ENCODE data around the gene RNF130. TPM values are rescaled to one million over a fixed set of nuclear protein-coding genes. Genes with fewer than 3 reads are reported as not detected.
"Not testable (repeated sequence)": the region's sequence is repeated elsewhere in the genome, so short reads cannot be mapped to it uniquely, and the experiment has no call there.

RNF130 gene
- total RNA-seq, 4 donors from 2014 or later, result 24.4 to 63.3 (median 36.2) TPM

DNA sequence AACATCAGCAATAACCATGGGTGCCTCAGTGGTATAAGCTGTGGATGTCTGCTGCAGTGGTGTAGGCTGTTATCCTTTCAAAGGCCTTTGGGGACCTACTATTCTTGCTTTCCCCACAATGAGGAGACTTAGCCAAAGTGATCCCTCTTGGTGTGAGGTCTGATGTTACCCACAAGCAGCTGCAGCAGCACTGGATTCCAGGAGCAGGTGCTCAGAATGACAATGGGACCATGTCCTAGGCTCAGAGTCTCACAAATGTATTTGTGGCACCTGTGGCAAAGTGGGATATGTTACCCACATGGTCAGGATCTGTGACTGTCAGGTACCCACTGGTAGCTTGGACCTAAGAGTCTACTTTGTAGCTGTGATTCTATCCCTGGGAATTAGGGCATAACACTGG lies 70.4 kb downstream of the RNF130 start:
- TF ChIP-seq, protein P1, sequence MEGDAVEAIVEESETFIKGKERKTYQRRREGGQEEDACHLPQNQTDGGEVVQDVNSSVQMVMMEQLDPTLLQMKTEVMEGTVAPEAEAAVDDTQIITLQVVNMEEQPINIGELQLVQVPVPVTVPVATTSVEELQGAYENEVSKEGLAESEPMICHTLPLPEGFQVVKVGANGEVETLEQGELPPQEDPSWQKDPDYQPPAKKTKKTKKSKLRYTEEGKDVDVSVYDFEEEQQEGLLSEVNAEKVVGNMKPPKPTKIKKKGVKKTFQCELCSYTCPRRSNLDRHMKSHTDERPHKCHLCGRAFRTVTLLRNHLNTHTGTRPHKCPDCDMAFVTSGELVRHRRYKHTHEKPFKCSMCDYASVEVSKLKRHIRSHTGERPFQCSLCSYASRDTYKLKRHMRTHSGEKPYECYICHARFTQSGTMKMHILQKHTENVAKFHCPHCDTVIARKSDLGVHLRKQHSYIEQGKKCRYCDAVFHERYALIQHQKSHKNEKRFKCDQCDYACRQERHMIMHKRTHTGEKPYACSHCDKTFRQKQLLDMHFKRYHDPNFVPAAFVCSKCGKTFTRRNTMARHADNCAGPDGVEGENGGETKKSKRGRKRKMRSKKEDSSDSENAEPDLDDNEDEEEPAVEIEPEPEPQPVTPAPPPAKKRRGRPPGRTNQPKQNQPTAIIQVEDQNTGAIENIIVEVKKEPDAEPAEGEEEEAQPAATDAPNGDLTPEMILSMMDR (IDR thresholded peaks at IDR 0.05), result no peak
- no peak for TF ChIP-seq POLR2A (IDR thresholded peaks at IDR 0.05)
- no peak for DNase-seq (ENCODE audit: low spot score in 2 of 2)
- intact Hi-C loops (cut with DNase I; ENCODE audit: low total_unique reads), result no loop called here
- H3K4me3 ChIP-seq (ENCODE audit: low read depth, poor library complexity, severe bottlenecking), result no peak overlapping the region

DNA sequence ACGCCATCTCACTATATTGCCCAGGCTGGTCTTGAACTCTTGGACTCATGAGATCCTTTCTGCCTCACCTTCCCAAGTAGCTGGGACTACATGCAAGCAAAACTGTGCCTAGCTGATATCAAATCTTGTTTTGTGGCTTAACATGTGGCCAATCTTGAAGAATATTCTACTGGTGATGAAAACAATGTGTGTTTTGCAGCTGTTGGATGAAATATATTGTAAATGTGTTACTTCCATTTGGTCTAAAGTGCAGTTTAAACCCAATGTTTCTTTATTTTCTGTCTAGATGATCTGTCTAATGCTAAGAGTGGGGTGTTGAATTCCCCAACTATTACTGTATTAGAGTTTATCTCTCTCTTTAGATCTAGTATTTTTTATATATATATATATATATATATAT lies 73.1 kb downstream of the RNF130 start:
- 91 to 100% methylated on average over 1 of the region's 1 CpG for WGBS, 2 donors
- H3K4me3 ChIP-seq (ENCODE audit: low read depth, poor library complexity, severe bottlenecking), result no peak overlapping the region
- intact Hi-C loops (cut with DNase I; ENCODE audit: low total_unique reads), result no loop called here
- TF ChIP-seq POLR2A (IDR thresholded peaks at IDR 0.05), result no peak
- TF ChIP-seq, protein P1 (IDR thresholded peaks at IDR 0.05), result no peak
- no peak for DNase-seq (ENCODE audit: low spot score in 2 of 2)

DNA sequence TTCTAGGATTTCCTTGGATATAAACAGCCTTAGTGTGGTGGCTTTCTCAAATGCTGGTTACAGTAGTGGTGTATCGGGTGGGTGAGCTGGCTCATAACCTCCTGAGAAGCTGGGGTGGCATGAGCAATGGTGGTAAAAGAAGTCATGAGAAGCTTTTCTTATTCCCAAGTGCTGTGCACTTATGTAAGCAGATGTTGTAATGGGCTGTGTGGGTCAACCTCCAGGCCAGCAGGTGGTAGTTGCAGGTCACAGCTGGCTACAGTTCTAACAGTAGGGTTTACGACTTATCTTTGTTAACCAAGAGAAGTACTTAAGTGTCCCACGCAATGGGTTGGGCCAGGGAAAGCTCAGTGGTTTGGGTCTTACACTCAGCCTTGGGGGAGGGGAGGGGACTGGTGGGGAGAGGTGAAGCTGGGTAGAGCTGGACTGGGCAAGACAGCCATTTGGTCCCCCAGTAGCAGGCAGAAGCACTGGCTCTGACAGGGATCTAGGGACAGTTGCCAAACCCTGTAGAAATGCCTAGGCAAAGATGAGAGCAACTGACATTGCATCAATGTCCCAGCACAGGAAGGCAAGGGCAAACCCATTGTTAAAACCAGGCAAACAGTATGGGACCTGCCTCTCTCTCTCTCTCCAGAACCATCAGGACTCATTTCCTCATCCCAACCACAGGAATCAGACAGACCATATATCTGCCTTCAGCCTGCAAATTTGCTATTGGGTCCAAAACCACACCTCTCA lies 76.8 kb downstream of the RNF130 start:
- TF ChIP-seq, protein P1 (IDR thresholded peaks at IDR 0.05), result no peak
- TF ChIP-seq POLR2A (IDR thresholded peaks at IDR 0.05), result no peak
- 89 to 96% methylated on average over 3 of the region's 3 CpGs for WGBS, 2 donors
- H3K4me3 ChIP-seq (ENCODE audit: low read depth, poor library complexity, severe bottlenecking), result no peak overlapping the region
- no peak for DNase-seq (ENCODE audit: low spot score in 2 of 2)
- intact Hi-C loops (cut with DNase I; ENCODE audit: low total_unique reads), result no loop called here

DNA sequence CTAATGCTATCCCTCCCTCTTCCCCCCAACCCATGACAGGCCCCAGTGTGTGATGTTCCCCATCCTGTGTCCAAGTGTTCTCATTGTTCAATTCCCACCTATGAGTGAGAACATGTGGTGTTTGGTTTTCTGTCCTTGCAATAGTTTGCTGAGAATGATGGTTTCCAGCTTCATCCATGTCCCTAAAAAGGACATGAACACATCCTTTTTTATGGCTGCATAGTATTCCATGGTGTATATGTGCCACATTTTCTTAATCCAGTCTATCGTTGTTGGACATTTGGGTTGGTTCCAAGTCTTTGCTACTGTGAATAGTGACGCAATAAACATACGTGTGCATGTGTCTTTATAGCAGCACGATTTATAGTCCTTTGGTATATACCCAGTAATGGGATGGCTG lies 78.7 kb downstream of the RNF130 start:
- H3K4me3 ChIP-seq (ENCODE audit: low read depth, poor library complexity, severe bottlenecking); DNase-seq (ENCODE audit: low spot score in 2 of 2); intact Hi-C loops (cut with DNase I; ENCODE audit: low total_unique reads): not testable (repeated sequence)
- WGBS, 2 donors, result 91 to 96% methylated on average over 4 of the region's 4 CpGs

DNA sequence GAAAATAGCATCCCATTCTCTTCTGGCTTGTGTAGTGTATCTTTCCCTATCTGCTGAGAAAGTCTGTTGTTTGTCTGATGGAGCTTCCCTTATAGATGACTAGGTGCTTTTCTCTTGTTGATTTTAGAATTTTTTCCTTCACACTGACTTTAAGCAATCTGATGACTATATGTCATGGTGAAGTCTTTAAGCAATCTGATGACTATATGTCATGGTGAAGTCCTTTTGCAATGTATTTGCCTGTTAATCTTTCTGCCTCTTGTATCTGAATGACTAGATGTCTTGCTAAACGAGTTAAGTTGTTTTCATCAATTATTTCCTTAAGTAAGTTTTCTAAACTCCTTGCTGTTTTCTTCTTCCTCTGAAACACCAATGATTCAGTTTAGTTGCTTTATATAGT lies 80.5 kb downstream of the RNF130 start:
- TF ChIP-seq POLR2A (IDR thresholded peaks at IDR 0.05), result no peak
- TF ChIP-seq, protein P1 (IDR thresholded peaks at IDR 0.05), result no peak
- no peak overlapping the region for H3K4me3 ChIP-seq (ENCODE audit: low read depth, poor library complexity, severe bottlenecking)
- intact Hi-C loops (cut with DNase I; ENCODE audit: low total_unique reads), result no loop called here
- DNase-seq (ENCODE audit: low spot score in 2 of 2), result no peak
- WGBS, 2 donors, result 94 to 96% methylated on average over 1 of the region's 1 CpG

DNA sequence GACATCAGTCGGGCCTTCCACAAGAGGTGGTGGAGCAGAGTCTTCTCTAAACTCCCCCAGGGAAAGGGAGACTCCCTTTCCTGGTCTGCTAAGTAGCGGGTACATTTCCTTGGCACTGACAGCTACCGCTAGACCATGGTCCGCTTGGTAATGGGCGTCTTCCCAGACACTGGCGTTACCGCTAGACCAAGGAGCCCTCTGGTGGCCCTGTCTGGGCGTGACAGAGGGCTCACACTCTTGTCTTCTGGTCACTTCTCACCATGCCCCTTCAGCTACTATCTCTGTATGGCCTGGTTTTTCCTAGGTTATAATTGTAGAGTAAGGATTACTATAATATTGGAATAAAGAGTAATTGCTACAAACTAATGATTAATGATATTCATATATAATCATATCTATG lies 81.0 kb downstream of the RNF130 start:
- WGBS, 2 donors, result 92 to 95% methylated on average over 8 of the region's 8 CpGs
- intact Hi-C loops (cut with DNase I; ENCODE audit: low total_unique reads); H3K4me3 ChIP-seq (ENCODE audit: low read depth, poor library complexity, severe bottlenecking); DNase-seq (ENCODE audit: low spot score in 2 of 2): not testable (repeated sequence)

DNA sequence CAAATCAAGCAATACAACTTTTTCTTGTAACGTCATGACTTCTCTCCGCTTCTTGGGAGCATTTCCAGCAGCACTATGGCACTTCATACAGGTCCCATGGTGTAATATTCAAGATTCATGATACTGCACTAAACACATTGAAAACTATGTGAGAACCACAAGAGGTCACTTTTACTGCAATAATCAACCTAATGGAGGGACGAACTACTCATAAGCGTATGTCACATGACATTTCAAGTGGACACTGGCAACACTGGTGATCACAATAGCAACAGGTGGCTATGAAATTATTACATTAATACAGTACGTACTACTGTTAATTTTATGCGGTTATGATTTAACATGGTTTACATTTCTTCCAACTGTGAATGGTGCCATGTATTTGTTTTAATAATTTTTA lies 85.2 kb downstream of the RNF130 start:
- no peak for DNase-seq (ENCODE audit: low spot score in 2 of 2)

More for the DNA sequence above, 85.2 kb downstream of the RNF130 start:
- intact Hi-C loops (cut with DNase I; ENCODE audit: low total_unique reads), result no loop called here
- TF ChIP-seq POLR2A (IDR thresholded peaks at IDR 0.05), result no peak
- TF ChIP-seq, protein P1 (IDR thresholded peaks at IDR 0.05), result no peak
- no peak overlapping the region for H3K4me3 ChIP-seq (ENCODE audit: low read depth, poor library complexity, severe bottlenecking)
- WGBS, 2 donors, result 78 to 80% methylated on average over 6 of the region's 6 CpGs

Data from lower leg skin (tissue), 4 donors.